Fibroblast of villous mesenchyme (primary cell): Measurements from ENCODE around the gene GLOD5. TPM values are rescaled to one million over a fixed set of nuclear protein-coding genes. Genes with fewer than 3 reads are reported as not detected.

Experiments
- DNase-seq: peaks from one replicate; pipeline ENCODE4 v3.0.0-alpha.2; 2010; ENCODE audit warnings: low read depth
- H3K4me3 ChIP-seq: 2 replicates; pipeline ENCODE4 v1.5.1; 2011; ENCODE audit warnings: low read depth, mild to moderate bottlenecking, low read length
- total RNA-seq: library from RNA; depleted of rRNA; stranded (reverse); fragments of >200 nt; gene quantifications from 2 replicates; pipeline ENCODE4 v1.2.3, GENCODE V29; 2012
- TF ChIP-seq, protein P1 (sequence below): IDR thresholded peaks from 2 replicates; pipeline ENCODE4 v1.5.1; 2012; ENCODE audit warnings: low read depth, mild to moderate bottlenecking, low read length; ENCODE audit not compliant: insufficient read depth

The GLOD5 gene
- total RNA-seq, 1 donor: not detected

DNA sequence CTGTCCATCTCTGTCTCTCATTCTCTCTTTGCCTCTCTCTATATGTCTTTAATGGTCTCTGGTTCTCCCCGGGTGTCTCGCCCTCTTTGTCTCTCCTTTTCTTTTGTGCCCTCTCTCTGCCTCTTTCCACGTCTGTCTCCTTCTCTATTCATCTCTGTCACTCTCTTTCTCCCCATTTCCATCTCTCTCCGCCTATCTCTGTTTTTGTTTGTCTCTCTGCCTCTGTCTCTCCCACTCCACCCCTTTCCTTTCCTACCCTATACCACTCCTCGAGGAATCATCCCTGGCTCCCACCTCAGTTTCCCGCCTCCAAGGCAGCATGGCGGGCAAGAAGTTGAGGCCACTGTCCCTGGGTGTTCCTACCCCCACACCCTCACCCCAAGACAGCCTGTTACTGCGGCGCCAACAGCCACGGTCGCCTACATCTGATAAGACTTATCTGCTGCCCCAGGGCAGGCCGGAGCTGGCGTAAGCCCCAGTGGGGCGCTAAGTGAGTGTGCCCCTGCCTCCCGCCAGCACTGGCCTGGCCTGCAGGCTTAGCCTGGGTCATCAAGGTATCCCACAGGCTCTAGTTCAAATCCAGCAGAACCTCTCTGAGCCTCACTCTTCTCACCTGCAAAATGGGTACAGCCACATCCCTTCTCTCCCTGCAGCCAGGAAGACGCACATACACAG, 24.1 kb downstream of the GLOD5 start:
- DNase-seq: no peak
- TF ChIP-seq, protein P1, sequence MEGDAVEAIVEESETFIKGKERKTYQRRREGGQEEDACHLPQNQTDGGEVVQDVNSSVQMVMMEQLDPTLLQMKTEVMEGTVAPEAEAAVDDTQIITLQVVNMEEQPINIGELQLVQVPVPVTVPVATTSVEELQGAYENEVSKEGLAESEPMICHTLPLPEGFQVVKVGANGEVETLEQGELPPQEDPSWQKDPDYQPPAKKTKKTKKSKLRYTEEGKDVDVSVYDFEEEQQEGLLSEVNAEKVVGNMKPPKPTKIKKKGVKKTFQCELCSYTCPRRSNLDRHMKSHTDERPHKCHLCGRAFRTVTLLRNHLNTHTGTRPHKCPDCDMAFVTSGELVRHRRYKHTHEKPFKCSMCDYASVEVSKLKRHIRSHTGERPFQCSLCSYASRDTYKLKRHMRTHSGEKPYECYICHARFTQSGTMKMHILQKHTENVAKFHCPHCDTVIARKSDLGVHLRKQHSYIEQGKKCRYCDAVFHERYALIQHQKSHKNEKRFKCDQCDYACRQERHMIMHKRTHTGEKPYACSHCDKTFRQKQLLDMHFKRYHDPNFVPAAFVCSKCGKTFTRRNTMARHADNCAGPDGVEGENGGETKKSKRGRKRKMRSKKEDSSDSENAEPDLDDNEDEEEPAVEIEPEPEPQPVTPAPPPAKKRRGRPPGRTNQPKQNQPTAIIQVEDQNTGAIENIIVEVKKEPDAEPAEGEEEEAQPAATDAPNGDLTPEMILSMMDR: no peak
- no peak overlapping the region for H3K4me3 ChIP-seq

DNA sequence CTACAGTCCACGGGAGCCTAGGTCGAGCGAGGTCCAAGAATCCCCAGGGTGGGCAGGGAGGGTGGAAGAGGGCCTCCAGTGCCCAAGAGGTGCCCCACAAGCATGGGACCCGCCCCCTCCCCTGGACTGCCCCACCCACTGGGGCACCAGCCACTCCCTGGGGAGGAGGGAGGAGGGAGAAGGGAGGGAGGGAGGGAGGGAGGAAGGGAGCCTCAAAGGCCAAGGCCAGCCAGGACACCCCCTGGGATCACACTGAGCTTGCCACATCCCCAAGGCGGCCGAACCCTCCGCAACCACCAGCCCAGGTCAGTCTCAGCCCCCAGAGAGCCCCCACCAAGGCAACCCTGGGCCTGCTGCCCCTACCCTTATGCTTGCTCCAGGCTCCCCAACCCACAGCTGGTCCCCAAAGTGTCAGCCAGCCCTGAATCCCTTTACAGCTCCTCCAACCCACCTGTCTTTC, 24.8 kb downstream of the GLOD5 start, which contains the start of gene GATA1:
Gene GATA1, plus strand, starts transcription at position 250 of the 460 bp plus-strand sequence. CDS start 4,520 bp downstream, outside the sequence.
- no peak for DNase-seq
- TF ChIP-seq, protein P1: no peak
- H3K4me3 ChIP-seq: no peak within 1 kb of the TSS

DNA sequence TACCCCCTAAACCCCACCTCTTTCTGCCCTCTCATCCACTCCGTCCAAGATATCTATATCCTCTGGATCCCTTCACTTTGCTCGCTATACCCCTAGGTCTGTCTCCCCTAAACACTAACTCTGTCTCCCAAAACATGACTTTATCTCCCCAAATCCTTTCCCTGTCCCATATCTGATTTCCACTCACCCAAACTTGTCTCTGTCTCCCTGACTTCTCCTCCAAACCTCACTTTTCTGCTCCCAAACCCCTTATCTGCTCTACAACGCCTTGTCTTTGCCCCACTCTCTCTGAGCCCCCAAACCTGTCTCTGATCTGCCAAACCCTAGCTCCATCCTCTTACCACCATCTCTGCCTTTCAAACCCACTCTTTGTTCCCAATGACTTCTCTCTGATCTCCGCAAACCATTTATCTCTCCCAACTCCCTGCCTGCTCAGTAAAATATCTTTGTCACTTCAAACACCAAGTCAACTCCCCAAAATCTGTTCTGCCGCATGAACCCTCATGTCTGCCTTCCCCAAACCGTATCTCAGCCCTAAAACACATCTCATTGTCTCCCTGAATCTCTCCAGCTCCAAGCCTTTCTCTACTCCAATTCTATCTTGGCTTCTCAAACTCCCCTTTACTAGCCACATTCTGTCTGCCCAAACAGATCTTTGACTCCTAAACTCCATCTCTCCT, 25.4 kb downstream of the GLOD5 start:
- TF ChIP-seq, protein P1: no peak
- no peak for DNase-seq

DNA sequence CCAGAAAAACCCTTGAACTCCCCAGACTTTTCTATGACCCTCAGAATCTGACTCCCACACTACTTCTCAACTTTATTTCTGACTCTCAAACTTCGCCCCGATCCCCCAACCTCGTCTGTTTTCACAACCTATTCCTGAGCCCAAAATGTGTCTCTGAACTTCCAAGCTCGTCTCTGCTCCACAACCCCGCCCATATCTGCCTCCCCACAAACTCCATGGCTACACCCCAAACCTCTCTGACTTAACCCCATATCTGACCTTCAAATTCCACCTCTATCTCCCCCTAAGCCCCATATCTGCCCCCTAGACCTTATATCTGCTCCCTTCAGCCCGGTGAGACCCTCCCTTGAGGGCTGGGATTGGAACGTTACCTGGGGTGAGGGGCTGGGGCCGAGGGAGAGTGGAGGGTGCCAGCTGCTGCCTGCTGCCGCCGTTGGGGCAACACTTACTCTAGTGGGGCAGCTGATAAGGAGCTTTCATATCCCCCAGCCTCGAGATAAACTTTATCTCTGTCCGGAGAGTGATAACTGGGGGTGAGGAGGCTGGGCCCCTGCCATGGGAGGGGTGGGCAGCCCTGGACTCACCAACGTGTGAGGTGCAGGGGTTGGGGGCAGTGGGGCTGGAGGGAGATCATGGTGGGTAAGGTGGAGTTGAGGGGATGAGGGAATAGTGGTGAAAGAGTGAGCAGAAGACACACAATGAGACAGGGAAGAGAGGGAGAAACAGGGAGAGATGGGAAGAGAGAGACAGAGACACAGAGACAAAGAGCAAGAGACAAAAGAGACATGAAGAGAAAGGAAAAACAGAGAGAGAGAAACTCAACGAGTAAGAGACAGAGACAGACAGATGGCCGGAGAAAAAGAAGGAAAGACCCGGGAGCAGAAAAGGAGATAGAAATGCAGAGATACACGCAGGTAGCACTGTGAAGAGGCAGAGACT, 26.2 kb downstream of the GLOD5 start:
- no peak for DNase-seq
- no peak overlapping the region for H3K4me3 ChIP-seq
- TF ChIP-seq, protein P1: no peak

More for the DNA sequence above, 25.4 kb downstream of the GLOD5 start:
- no peak overlapping the region for H3K4me3 ChIP-seq

DNA sequence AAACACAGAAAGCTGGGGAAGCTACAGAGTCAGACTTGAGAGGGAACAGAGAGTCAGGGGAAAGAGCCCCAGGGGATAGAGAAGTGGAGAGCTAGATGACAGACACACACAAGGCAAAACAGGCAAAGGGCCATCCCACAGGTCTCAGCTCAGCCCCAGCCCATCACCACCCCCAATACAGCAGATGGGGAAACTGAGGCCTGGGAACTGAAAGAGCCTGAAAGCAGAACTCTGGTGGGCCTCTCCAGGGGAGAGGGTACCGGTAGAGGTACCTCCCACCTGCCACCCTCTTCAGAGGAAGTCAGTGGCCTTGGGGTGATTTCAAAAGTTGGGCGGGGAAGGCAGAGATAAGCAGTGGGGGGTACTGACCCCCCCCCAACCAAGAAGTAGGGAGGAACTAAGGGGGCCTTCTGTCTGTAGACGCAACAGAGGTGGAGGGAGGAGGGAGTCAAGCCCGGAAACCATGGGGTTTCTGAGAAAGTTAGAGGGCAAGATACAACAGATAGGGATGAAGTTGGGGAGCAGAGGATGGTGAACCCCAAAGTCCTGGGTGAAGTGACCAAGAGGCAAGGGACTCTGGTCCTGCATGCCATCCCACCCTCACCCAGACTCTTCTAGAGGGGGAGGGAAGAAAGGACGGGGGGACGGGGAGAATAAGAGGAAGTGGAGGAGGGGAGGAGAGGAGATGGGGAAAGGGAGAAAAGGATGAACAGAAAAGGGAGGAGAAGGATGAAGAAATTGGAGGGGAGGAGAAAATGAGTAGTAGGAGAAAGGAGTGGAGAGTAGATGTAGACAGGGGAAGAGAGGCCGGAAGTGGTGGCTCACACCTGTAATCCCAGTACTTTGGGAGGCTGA, 28.0 kb downstream of the GLOD5 start:
- DNase-seq: no peak
- TF ChIP-seq, protein P1: no peak

DNA sequence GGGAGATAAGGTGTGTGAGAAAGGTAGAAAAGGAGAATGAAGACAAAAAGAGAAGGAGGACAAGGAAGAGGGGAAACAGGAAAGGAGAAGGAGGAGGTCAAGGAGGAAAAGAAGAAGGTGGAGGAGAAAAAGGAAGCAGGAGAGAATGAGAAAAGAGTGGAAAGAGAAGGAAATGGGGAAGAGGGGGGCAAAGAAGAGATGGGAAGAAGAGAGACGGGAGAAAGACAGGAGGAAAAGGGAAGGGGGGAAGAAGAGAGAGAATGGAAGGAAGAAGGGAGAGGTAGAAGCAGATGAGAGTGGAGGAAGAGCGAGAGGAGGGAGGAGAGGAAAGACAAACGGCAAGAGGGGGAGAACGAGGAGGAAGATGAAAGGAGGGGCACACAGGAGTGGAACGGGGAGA, 28.9 kb downstream of the GLOD5 start:
- TF ChIP-seq, protein P1: no peak
- H3K4me3 ChIP-seq: no peak overlapping the region
- DNase-seq: no peak

More for the DNA sequence above, 28.0 kb downstream of the GLOD5 start:
- H3K4me3 ChIP-seq: no peak overlapping the region
